Fibroblast of gingiva (primary cell): ENCODE results near the gene BASP1.
"Not testable (repeated sequence)": the region's sequence is repeated elsewhere in the genome, so short reads cannot be mapped to it uniquely, and the experiment has no call there.

Experiments used
- DNase-seq: peaks from one replicate; pipeline ENCODE4 v3.0.0-alpha.2; 2011; ENCODE audit warnings: low read depth

BASP1 gene

DNA sequence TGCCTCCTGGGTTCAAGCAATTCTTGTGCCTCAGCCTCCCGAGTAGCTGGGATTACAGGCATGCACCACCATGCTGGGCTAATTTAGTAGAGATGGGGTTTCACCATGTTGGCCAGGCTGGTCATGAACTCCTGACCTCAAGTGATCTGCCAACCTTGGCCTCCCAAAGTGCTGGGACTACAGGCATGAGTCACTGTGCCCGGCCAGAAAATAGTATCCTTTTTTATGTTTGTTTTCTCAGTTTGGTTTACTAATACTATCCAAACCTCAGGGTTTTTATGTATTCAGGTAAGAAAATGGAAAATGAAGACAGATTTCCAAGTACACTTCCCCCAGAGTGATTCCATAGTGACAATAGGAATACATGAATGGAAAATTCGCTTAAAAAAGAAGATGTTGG, 101.7 kb downstream of the BASP1 start:
- DNase-seq = not testable (repeated sequence)

DNA sequence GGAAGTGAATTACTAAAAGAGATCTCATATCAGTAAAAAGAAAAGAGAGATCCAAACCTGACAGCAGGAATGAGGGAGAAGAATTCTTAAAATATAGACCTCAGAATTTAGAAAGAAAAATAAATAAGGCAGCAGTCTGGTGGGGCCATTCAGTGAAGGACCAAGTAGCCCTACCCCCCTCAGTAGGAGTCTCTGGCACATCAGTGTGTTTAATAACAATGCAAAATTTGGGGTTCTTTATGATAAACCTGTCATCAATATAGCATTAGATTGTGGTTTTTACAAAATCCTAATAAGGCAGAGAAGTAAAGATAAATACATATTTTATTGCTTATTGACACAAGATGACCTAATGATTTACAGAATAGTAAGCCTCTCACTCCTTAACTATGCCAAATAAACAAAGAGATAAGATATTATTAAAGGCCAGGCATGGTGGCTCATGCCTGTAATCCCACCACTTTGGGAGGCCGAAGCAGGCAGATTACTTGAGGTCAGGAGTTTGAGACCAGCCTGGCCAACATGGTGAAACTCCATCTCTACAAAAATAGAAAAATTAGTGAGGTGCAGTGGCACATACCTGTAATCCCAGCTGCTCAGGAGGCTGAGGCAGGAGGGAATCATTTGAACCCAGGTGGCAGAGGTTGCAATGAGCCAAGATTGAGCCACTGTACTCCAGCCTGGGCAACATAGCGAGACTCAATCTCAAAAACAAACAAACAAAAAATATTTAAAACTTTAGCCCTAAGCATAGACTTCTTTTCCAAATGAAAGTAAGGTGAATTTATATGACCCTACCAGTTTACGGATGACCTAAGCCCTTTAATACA, 108.6 kb downstream of the BASP1 start:
- no peak for DNase-seq
